ENCODE results near the gene RXFP3.

RXFP3 gene

GRCh38 chr5:33985447-33985846, 49.3 kb downstream of the RXFP3 start:
- no peak for TF ChIP-seq CTCF (conservative IDR thresholded peaks at IDR 0.05; ENCODE audit: control insufficient read depth, insufficient read depth, low read depth, low read length)
- no peak for DNase-seq (ENCODE audit: low read depth)
- no peak overlapping the region for H3K4me3 ChIP-seq (ENCODE audit: control insufficient read depth, low read depth, low read length)

Data from fibroblast of mammary gland (primary cell).